Retinal pigment epithelial cell (primary cell): ENCODE data around the gene MED4.

ENCODE experiments used
- DNase-seq: peaks from one replicate; pipeline ENCODE4 v3.0.0-alpha.2; 2010; ENCODE audit warnings: low read depth
- H3K4me3 ChIP-seq: 2 replicates; pipeline ENCODE4 v1.5.1; 2011; ENCODE audit warnings: mild to moderate bottlenecking, low read length, control low read depth, moderate library complexity
- TF ChIP-seq, protein P1 (sequence below): conservative IDR thresholded peaks from 2 replicates; pipeline ENCODE4 v1.5.1; 2011; ENCODE audit warnings: low read depth, low read length, control low read depth, inconsistent platforms

The MED4 gene

DNA sequence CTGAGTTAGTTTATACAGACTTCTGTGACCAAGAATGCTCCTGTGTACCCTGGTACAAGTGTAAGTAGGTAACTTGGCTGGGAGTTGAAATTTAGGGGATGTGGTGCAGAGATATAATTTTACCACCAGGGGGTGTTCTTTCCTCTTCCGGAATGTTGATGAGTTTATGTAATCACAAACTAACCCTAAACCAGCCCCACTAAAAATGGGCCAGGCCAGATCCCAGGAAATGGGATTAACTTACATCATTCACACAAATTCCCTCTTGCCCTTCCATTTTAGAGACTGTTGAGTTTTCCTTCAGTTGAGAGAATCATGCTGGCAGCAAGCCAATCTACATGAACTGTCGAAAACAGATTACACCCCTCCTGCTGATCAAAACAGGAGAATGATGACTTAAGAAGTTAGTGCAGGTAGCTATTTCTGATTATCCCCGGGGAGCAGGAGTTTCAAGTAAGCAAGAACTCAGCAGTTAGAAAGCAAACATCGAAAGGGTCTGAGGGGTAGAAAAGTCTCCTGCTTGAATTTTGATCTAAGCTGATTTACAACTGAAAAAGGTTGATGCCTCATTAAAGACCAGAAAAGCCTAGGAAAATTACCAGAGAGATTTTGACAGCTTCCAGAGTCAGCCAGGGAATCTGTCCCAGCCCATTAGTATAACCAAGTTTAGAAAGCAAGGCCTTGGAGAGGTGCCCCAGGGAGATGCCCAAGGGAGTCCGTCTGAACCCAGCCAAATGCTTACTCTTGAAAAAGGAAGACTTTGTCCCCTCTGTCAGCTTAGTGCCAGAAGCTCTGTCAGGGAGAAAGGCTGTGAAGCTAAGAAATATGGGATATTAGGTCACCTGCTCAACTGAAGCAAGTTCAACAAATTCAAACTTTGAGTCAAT lies 32.3 kb upstream of the MED4 start:
- peak; percentile 23 for DNase-seq
- H3K4me3 ChIP-seq: no peak overlapping the region
- TF ChIP-seq, protein P1, sequence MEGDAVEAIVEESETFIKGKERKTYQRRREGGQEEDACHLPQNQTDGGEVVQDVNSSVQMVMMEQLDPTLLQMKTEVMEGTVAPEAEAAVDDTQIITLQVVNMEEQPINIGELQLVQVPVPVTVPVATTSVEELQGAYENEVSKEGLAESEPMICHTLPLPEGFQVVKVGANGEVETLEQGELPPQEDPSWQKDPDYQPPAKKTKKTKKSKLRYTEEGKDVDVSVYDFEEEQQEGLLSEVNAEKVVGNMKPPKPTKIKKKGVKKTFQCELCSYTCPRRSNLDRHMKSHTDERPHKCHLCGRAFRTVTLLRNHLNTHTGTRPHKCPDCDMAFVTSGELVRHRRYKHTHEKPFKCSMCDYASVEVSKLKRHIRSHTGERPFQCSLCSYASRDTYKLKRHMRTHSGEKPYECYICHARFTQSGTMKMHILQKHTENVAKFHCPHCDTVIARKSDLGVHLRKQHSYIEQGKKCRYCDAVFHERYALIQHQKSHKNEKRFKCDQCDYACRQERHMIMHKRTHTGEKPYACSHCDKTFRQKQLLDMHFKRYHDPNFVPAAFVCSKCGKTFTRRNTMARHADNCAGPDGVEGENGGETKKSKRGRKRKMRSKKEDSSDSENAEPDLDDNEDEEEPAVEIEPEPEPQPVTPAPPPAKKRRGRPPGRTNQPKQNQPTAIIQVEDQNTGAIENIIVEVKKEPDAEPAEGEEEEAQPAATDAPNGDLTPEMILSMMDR: peak; percentile 74

DNA sequence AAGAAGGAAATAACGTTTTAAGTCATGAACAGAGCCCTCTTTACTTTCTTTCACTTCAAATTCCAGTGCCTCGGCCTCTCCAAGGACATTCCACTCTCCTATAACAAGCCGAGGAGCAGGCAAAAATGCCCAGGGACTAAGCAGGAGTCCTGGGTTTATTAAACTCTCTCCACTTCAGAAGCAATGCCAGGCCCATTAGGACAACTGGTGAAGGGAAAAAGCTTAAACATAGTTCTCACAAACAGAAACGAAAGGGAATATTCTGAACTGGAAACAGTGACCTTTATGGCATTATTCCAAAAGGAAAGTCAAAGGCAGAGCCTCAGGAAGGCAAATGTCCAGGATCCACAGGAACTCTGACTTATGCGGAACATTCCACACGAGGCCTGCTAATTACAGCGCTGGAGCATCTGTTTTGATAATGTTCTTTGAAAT lies 30.9 kb upstream of the MED4 start:
- TF ChIP-seq, protein P1: no peak
- no peak for DNase-seq
- H3K4me3 ChIP-seq: no peak overlapping the region

DNA sequence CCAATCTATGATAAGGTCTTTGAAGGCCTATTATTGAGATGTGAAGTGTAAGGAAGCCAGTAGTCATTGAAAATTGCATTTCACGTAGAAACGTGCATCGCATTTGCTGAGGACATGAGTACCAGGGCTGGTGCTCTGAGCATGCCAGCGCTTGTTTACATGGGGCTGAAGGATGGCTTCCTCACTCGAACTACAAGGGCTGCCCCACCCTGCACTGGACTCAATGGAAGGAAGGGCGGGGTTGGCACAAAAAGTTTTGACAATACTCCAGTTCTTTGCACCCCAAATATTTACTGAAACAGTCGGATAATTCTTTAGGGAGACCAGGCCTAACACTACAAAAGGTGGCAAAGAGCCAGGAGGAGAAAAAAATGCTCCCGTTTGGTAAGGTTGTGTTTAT lies 28.9 kb upstream of the MED4 start:
- H3K4me3 ChIP-seq: no peak overlapping the region
- TF ChIP-seq, protein P1: no peak
- DNase-seq: no peak

DNA sequence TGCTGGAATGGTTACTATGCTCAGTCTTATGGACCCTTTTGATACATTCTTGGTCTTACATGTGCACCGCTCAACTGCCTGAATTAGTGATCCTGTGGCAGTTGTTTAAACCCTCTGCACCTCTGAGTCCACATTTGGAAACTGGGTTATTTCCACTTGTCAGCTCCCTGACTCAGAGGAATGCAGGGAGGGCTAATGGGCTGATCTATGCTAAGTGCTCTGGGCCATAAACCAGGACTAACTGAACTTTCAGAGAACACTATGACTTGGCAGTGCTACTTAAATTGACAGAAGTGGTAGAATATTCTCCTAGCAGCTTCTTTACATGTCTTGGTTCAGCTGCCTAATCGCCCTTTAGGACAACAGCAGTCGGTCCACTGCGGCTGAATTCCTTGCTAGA lies 26.8 kb upstream of the MED4 start:
- TF ChIP-seq, protein P1: no peak
- no peak overlapping the region for H3K4me3 ChIP-seq
- no peak for DNase-seq

DNA sequence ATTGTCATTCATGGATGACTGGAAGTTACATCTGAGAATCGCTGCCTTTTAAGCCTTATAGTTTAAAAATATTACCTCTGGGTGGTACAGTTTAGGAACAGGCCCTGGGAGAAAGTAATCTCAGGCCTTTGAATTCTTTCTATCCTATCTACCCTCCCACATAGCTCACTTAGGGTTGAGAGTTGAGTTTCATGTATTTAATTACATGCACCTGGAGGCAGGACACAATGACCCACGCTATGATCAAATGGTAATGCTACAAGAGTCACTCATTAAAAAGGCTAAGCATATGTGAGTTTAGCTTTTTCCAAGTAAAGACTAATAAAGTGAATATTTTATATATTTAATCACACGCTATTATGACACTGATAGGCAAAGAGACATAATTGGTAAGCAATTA lies 25.3 kb upstream of the MED4 start:
- TF ChIP-seq, protein P1: no peak
- H3K4me3 ChIP-seq: no peak overlapping the region
- no peak for DNase-seq

DNA sequence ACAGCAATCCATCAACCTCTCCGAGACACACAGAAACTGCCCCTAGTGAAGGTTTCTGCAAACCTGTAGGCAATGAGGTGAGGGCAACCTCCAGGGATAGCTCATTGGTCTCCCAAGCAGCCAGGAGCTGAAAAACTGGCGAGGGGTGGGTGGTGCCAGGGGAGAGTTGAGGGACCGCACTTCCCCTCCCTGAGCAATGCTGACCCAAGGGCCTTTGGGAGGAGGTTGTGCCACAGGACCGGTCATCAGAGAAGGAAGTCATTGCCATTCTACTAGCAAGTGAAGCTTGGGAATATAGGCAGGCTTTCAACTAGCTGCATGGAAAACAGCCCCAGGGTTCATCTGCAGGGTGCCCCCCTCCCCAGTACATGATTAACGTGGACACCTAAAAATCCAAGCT lies 23.1 kb upstream of the MED4 start:
- no peak overlapping the region for H3K4me3 ChIP-seq
- no peak for DNase-seq
- TF ChIP-seq, protein P1: no peak

DNA sequence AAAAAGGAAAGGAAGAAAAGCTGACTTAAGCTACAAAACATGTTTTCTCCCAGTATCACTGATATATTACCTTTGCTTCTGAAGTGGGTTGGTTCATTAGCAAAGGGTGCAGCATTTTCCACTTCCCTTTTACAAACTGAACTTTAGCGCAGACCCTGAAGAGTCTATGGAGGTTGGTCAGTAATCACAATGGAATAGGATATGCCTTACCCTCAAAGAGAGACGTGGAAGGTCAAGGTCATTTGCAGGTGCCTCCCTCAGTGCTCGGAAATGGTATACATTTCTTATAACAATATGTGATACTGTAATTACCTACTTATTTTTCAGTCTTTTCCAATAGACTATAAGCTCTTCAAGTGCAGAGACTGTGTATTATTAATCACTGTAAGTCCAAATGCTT lies 21.9 kb upstream of the MED4 start:
- no peak for DNase-seq
- H3K4me3 ChIP-seq: no peak overlapping the region
- TF ChIP-seq, protein P1: no peak
